Left forelimb (tissue), 1 donor: ENCODE results near the gene FOXJ3.

Experiments used
- DNase-seq: peaks from one replicate; pipeline ENCODE4 v3.0.0-alpha.2; 2018; ENCODE audit warnings: low spot score

The FOXJ3 gene

DNA sequence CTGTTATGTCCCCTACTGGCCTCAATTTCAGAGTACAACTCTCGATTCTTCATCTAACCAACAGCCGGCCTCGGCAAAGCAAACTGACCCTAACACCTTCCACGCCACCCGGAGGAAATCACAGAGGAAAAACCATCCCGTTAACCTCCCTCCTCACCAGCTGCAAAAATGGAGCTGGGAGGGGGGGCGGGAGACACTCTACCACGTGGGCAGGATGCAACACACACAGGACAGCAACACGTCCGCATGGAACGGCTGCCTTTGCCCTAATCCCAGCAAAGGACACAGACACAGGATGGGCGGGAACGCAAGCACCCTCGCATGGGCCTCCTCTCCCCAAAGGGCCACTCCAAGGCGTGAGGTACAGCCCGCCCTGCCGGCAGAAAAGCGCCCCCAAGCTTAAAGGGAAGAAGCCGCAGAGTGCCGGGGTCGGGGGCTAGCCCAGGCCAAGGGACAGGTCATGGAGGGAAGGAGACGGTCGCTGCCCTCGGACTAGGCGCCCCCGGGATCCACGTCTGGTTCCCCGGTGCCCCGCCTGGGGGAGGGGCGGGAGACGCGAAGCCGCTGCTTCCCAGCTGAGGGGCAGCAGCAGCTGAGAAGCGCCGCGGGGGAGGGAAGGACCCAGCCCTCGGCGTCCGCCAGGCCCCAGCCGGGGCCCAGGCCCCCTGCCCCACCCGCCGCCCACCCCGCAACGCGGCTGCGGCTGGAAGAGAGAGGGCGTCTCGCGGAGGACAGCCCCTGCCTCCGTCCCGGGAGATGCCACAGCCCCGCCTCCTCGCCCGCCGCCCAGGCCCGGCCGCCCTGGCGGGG, 590 bp downstream of the FOXJ3 start:
- DNase-seq = peak; percentile 79

DNA sequence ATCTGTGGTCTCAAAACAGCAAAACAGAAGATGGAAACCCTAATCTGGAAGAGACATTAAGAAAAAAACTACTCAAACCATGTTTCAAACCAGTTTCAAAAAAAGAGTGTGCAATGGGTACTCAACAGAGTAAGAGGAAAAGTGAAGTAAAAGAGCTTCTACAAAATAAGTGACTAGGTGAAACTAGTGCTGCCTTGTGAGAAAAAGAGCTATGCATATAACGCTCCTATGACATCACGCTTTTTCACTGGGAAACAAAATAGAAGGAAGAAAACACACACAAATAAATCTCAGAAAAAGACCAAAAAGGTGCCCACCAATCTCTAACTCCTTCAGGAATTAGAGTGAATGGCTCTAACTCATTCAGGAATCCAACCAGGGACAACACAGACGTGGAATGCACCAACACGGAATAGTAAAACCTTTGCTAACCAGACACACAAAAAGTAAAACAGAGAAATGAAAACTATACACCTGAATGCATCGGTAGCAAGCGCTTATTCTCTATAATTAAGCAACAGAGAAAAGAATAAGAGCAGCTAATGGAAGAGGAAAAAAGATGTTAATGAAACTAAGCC, 1.3 kb downstream of the FOXJ3 start:
- no peak for DNase-seq

DNA sequence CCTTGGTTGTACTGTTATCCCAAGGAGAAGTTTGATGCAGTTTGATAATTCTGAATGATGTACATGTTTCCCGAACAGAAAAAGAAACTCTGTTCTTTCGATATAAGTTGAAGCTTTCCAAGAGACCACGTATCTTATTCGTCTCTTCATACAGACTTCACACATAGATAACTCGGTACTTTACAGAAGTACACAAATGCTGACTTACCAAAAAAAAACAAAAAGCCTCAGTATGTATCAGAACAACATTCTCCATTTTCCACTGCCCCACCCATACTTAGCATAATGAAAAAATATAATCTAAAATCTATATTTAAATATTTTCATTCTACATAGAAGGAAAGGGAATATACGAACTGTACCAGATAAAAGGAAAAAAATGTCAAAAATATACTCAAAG, 2.2 kb downstream of the FOXJ3 start:
- DNase-seq = no peak

GRCh38 chr1:42330215-42330614, 4.8 kb downstream of the FOXJ3 start:
- DNase-seq = no peak

DNA sequence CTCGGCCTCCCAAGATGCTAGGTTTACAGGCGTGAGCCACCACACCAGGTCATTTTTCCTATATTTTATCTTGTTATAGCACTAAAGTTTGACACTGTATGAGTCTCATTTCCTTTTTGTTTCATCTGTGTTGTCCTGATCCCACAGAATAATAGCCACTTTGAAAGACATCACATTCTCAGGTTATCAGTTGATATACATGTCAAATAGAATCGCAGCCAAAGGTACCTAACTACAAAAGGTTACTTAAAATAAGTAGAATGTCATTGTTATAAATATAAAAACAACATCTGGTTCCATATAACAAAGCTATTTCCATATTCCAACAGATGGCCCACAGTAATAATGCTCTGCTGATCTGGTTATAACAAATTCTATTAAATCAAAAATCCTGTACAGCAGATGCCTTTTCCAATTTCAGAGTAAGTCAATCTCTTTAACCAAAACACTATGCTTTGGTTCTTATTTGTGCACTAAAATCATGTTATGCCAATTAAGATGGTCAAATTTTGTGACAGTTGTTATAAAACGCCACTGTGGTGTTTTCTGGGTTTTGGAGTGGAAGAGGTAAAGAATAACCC, 6.0 kb downstream of the FOXJ3 start:
- no peak for DNase-seq

DNA sequence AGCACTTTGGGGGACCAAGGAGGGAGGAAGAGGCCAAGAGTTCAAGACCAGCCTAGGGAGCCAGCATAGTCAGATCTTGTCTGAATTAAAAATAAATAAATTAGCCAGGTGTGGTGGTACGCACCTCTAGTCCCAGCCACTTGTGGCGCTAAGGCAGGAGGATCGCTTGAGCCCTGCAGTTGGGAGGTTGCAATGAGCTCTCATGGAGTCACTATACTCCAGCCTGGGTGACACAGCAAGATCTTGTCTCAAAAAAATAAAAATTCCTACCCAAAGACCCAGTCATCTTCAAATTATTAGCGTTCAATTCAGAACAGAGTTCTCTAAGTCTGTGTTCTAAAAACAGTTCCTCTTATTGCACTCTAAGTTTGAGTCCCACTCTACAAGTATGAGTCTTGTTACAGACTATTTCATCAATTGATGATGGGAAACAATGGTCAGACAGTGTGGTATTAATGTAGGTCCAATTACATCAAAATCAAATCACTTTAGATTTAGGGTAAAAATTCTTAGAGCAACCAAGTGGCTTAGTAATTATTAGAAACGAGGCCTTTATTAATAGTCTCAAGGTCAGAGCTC, 6.9 kb downstream of the FOXJ3 start:
- DNase-seq = no peak

DNA sequence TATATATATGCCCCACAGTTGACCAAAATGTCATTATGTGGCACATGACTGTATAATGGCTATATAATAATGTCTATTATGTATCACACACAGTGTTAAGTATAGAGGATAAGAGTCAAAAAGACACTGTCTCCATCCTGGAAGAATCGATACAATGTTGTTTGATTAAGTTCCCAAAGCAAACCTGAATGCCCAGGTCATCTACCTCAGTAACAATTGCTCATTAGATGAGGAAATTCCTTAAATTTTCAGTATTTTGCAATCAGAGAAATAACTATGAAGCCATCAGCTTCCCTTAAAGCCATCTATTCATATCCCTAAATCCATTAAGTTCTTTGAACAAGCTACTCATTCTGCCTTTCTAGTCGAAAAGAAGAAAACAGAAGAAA, 10.0 kb downstream of the FOXJ3 start:
- DNase-seq = no peak

DNA sequence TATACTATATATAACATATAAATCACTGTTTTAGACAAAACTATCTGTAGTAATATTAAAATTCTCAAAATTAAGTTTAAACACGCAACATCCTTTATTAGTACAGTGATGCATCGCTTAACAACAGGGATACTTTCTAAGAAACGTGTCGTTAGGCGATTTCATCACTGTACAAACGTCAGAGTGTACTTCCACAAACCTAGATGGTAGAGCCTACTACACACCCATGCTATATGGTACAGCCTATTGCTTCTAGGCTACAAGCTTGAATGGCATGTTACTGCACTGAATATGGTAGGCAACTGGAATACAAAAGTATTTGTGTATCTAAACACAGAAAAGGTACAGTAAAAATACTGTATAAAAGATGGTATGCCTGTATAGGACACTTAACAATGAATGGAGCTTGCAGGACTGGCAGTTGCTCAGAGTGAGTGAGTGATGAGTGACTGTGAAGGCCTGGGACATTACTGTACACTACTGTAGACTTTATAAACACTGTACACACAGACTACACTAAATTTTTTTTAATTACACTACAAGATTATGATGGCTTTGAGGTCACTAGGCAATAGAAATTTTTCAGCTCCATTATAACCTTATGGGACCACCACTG, 10.5 kb downstream of the FOXJ3 start:
- DNase-seq = no peak

DNA sequence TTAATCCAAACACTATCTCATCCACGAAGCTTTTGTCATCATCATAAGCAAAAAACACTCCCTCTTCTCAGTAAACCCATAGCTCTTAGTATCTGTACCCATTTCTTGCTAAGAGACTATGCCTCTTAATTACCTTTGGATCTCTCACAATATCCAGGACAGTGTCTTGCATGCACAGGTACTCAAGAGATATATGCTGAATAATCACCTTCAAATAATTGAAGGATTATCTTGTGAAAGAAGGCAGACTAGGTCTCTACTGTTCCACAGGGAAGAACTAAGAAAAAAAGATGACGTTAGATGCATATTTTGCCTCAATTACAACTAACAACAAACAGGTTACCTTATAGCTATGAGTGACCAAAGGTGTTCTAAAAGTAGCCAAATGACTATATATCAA, 11.5 kb downstream of the FOXJ3 start:
- no peak for DNase-seq

GRCh38 chr1:42322577-42322976, 12.5 kb downstream of the FOXJ3 start:
- no peak for DNase-seq

DNA sequence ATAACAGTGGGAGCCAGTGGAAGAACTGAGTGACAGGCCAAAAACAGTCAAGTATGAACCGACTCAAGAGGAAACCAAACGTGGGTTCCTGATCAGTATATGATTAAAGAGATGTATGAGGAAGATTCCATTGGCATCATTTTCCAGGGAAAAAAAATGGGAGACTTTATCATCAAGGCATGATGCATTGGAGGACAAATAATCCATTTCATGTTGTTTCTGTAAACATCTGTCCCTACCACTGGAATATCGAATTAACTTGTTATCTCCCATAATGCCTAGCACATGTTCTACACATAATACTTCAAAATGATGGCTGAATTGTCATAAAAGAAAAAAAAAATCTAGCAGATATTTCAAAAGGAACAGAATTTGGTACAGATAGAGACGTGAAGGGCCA, 13.3 kb downstream of the FOXJ3 start:
- no peak for DNase-seq

DNA sequence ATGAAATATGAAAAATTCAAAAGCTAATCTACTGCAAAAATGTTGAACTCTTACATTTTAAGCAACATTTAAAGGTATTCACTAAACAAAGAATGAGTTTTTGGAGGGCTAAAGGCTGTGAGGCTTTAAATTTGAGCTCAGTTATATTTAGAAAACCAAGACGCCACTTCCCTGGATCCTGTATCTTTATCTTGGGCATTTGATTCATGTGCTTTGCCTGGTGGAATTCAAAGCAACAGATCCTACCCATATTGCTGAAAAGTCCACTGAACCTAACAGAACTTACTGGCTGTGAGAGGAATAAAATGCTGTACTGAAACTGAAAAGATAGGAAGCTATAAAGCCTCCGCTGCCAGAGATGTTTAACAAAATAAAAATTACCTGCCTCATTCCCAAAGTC, 14.3 kb downstream of the FOXJ3 start:
- DNase-seq = no peak

DNA sequence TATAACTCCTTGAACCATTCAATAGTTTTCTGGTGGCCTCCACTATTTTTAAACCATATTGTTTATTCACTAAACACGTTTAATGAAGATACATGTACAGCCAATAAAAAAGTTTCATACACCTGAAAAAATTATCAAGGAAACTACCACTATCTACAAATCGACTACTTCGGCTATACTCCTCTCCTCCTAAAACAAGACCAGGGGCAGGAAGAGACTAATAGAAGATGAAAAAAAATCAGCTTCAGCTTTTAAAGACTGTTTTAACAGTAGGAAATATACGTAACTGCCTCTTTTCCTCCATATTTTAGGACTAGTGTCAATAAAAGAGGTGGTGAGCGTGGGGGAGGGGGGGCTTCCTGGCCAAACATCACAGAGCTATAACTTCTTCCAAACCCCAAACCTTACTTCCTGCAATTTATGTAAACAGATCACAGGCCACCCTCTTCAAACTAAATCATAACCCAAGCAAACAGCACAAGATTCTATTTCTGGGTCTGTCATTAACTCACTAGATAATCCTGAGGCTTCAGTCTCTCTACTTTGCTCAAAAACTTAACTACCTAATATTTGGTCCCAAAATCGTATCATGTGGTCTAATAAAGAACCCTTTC, 15.1 kb downstream of the FOXJ3 start:
- no peak for DNase-seq

DNA sequence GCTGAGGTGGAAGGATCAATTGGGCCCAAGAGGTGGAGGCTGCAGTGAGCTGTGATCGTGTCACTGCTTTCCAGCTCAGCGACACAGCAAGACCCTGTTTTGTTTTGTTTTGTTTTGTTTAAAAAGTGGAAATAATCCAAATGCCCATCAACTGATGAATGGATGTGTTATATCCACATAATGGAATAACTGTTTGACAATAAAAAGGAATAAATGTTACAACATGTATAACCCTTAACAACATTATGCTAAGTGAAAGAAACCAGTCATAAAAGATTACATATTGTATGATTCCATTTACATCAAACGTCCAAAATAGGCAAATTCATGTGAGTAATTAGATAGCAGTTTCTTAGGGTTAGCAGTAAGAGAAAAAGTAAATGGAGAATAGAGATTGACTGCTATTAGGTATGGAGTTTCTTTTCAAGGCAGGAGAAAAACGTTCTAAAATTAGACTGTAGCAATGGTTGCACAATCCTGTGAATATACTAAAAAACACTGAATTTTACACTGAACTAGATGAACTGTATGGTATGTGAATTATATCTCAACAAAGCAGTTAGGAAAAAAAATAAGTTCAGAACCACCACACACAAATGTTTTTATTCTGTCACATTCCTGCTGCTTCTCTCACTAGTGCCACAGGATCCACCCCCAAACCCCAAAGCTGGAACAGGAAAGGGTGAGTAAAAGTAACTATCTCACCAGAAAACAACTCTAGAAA, 15.7 kb downstream of the FOXJ3 start:
- DNase-seq = no peak

- DNase-seq = no peak
Measured at GRCh38 chr1:42318601-42319000, 16.4 kb downstream of the FOXJ3 start.

DNA sequence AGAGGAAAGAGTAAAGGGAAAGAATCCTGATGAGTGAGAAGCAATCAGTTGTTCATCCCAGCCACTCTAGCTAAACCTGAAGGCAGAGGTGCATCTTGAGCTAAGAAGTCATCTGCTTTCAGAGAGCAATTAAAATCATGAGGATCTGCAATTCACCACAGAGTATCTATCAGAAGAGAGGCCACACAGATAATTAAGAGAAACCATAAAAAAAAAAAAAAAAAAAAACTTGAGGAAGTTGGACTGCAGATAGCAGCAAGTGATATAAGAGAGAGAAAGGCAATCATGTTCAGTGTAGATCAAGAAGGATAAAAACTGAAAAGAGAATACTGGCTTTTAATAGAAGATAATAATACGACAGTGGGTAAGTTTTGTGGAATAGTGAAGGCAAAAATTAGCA, 17.7 kb downstream of the FOXJ3 start:
- DNase-seq = no peak

DNA sequence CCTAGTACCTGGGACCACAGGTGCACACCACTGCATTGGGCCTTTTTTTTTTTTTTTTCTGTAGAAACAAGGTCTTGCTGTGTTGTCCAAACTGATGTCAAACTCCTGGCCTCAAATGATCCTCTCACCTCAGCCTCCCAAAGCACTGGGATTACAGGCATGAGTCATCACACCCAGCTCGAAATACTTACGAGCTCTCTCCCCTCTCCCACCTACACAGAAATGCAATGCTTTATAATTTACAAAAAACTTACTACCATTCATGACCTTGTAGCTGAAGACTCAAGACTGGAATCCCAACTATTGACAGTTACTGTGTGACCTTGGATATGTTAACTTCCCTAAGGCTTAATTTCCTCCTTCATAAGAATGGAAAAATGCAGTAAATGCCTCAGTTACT, 18.7 kb downstream of the FOXJ3 start:
- DNase-seq = no peak

- no peak for DNase-seq
Measured at GRCh38 chr1:42315500-42315899, 19.5 kb downstream of the FOXJ3 start.

GRCh38 chr1:42313970-42314369, 21.1 kb downstream of the FOXJ3 start:
- no peak for DNase-seq

DNA sequence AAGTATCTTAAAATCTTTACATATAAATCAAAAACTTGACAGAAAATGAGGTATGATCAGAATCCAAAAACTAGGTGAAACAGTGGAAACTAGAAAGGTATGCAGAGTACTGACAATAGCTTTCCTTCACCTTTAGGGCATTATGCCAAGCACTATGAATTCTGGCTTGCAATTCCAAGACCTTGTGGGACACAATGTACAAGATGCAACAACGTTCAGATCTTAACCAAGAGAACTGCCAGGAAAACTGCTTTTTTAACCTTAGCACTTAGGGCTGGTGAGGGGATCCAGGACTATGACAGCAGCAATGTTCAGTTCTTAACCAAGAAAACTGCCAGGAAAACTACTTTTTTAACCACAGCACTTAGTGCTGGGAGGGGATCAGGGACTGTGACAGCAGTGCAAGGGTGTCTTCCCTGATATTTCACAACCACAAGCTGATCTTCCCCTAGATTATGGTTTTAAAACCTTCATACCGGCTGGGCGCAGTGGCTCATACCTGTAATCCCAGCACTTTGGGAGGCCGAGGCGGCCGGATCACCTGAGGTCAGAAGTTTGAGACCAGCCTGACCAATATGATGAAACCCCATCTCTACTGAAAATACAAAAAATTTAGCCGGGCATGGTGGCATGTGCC, 22.3 kb downstream of the FOXJ3 start:
- no peak for DNase-seq

- DNase-seq = no peak
Measured at GRCh38 chr1:42311897-42312296, 23.1 kb downstream of the FOXJ3 start.
